DND-41 (cell line): ENCODE data around the gene ISX.

Experiments
- EZH2 ChIP-seq: IDR thresholded peaks from 3 replicates; pipeline ENCODE4 v1.6.1; 2012; ENCODE audit warnings: borderline replicate concordance, low read depth, mild to moderate bottlenecking, moderate library complexity, low read length, inconsistent platforms; ENCODE audit not compliant: severe bottlenecking
- TF ChIP-seq, protein P1 (sequence below): IDR thresholded peaks from 2 replicates; pipeline ENCODE4 v1.5.1; 2012; ENCODE audit warnings: borderline replicate concordance, low read length, moderate library complexity, mild to moderate bottlenecking; ENCODE audit not compliant: poor library complexity, severe bottlenecking; ENCODE audit errors: extremely low read depth

DNA sequence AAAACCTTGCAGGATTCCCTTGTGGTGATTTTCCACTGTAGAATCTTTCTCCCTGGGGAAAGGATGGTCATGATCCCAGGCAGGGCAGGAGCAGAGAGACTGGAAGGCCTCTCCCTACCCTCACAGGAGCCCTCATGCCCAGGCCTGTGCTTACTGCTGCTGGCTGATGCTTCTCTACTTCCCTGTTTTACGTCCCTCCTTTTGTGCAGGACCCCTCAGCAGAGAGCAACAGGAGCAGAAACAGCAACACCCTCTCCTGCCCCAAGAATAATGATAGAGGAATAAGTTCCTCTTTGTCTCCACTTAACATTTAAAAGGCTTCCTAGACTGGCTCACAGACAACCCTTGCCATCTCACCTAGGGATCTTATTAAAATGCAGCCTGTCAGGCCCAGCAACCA is 3.6 kb downstream of the ISX start:
- TF ChIP-seq, protein P1, sequence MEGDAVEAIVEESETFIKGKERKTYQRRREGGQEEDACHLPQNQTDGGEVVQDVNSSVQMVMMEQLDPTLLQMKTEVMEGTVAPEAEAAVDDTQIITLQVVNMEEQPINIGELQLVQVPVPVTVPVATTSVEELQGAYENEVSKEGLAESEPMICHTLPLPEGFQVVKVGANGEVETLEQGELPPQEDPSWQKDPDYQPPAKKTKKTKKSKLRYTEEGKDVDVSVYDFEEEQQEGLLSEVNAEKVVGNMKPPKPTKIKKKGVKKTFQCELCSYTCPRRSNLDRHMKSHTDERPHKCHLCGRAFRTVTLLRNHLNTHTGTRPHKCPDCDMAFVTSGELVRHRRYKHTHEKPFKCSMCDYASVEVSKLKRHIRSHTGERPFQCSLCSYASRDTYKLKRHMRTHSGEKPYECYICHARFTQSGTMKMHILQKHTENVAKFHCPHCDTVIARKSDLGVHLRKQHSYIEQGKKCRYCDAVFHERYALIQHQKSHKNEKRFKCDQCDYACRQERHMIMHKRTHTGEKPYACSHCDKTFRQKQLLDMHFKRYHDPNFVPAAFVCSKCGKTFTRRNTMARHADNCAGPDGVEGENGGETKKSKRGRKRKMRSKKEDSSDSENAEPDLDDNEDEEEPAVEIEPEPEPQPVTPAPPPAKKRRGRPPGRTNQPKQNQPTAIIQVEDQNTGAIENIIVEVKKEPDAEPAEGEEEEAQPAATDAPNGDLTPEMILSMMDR: no peak
- TF ChIP-seq EZH2: no peak
